ENCODE data around the gene DEAF1. TPM values are rescaled to one million over a fixed set of nuclear protein-coding genes. Genes with fewer than 3 reads are reported as not detected.
A peak's percentile ranks its signal among the peaks of the same experiment; 100 is the strongest.
"Not testable (repeated sequence)": the region's sequence is repeated elsewhere in the genome, so short reads cannot be mapped to it uniquely, and the experiment has no call there.

DEAF1 gene
- 10 to 100 TPM; 30.6 to 52.9 (median 43.5) TPM for polyA plus RNA-seq (ENCODE audit: insufficient read length in 3 of 3)

- peak; percentile 95 to 96 (median 95) for DNase-seq (ENCODE audit: low read depth in 3 of 3, low spot score in 2 of 3)
These were observed at the start of gene DEAF1 for GRCh38 chr11:694563-695287. Gene DEAF1, minus strand, starts transcription at chr11:695222. Its CDS starts 175 bp downstream, at chr11:695047.

GRCh38 chr11:742571-743201 lies 47.7 kb upstream of the DEAF1 start:
- DNase-seq (ENCODE audit: low read depth in 3 of 3, low spot score in 2 of 3), result no peak

- DNase-seq (ENCODE audit: low read depth in 3 of 3, low spot score in 2 of 3), result no peak
These were observed 47.1 kb upstream of the DEAF1 start for GRCh38 chr11:742156-742546.

GRCh38 chr11:737899-738298 lies 42.9 kb upstream of the DEAF1 start:
- not testable (repeated sequence) for DNase-seq (ENCODE audit: low read depth in 3 of 3, low spot score in 2 of 3)

GRCh38 chr11:737366-737765 lies 42.3 kb upstream of the DEAF1 start:
- no peak for DNase-seq (ENCODE audit: low read depth in 3 of 3, low spot score in 2 of 3)

GRCh38 chr11:734541-734940 lies 39.5 kb upstream of the DEAF1 start:
- DNase-seq (ENCODE audit: low read depth in 3 of 3, low spot score in 2 of 3), result not testable (repeated sequence)

- no peak for DNase-seq (ENCODE audit: low read depth in 3 of 3, low spot score in 2 of 3)
These were observed 38.0 kb upstream of the DEAF1 start for GRCh38 chr11:733072-733471.

GRCh38 chr11:729492-730074 lies 34.6 kb upstream of the DEAF1 start:
- DNase-seq (ENCODE audit: low read depth in 3 of 3, low spot score in 2 of 3), result no peak

GRCh38 chr11:728901-729491 lies 34.0 kb upstream of the DEAF1 start:
- no peak for DNase-seq (ENCODE audit: low read depth in 3 of 3, low spot score in 2 of 3)

GRCh38 chr11:727859-728748 lies 33.1 kb upstream of the DEAF1 start:
- no peak for DNase-seq (ENCODE audit: low read depth in 3 of 3, low spot score in 2 of 3)

GRCh38 chr11:727281-727701 lies 32.3 kb upstream of the DEAF1 start:
- no peak for DNase-seq (ENCODE audit: low read depth in 3 of 3, low spot score in 2 of 3)

GRCh38 chr11:726278-727220 lies 31.5 kb upstream of the DEAF1 start:
- DNase-seq (ENCODE audit: low read depth in 3 of 3, low spot score in 2 of 3), result no peak

GRCh38 chr11:725624-726202 lies 30.7 kb upstream of the DEAF1 start:
- DNase-seq (ENCODE audit: low read depth in 3 of 3, low spot score in 2 of 3), result no peak

- no peak for DNase-seq (ENCODE audit: low read depth in 3 of 3, low spot score in 2 of 3)
These were observed 29.9 kb upstream of the DEAF1 start for GRCh38 chr11:724778-725386.

- DNase-seq (ENCODE audit: low read depth in 3 of 3, low spot score in 2 of 3), result no peak
These were observed 29.2 kb upstream of the DEAF1 start for GRCh38 chr11:724049-724777.

- no peak for DNase-seq (ENCODE audit: low read depth in 3 of 3, low spot score in 2 of 3)
These were observed 28.3 kb upstream of the DEAF1 start for GRCh38 chr11:723120-723883.

GRCh38 chr11:722346-722811 lies 27.4 kb upstream of the DEAF1 start:
- DNase-seq (ENCODE audit: low read depth in 3 of 3, low spot score in 2 of 3), result no peak

Data from right renal cortex interstitium (tissue), 3 donors.